ENCODE data around the gene SAMD14.

- TF ChIP-seq CTCF (IDR thresholded peaks at IDR 0.05) = no peak
- TF ChIP-seq POLR2A (IDR thresholded peaks at IDR 0.05) = no peak
Observed at GRCh38 chr17:50176559-50177357, 46.8 kb upstream of the SAMD14 start.

Measured in lower leg skin (tissue), 3 donors.